K562 (cell line): Measurements from ENCODE around the gene CEL. TPM values are rescaled to one million over a fixed set of nuclear protein-coding genes. Genes with fewer than 3 reads are reported as not detected.

Source experiments
- CBX1 ChIP-seq: sonication (generic); IDR thresholded peaks from 2 replicates; pipeline ENCODE4 v1.6.1; 2016; ENCODE audit warnings: antibody characterized with exemption, low read depth, mild to moderate bottlenecking
- DMBX1 ChIP-seq: fragments of 250-450 bp; sonication (Bioruptor Pico); IDR thresholded peaks from 2 replicates; pipeline ENCODE4 v1.8.0; 2022; ENCODE audit warnings: inconsistent platforms, mild to moderate bottlenecking, moderate library complexity, borderline replicate concordance
- DPF2 ChIP-seq: fragments of 450-650 bp; IDR thresholded peaks from 2 replicates; pipeline ENCODE4 v1.6.1; 2016
- E4F1 ChIP-seq: fragments of 250-450 bp; sonication (Bioruptor Pico); IDR thresholded peaks from 2 replicates; pipeline ENCODE4 v1.5.0; 2021; ENCODE audit warnings: mild to moderate bottlenecking, borderline replicate concordance
- GABPA ChIP-seq: fragments of 200-800 bp; sonication (Bioruptor generic); conservative IDR thresholded peaks from 2 replicates; pipeline ENCODE4 v1.6.1; 2016; ENCODE audit warnings: low read depth, missing genetic modification characterization, missing compliant biosample characterization
- MAFF ChIP-seq: IDR thresholded peaks from 2 replicates; pipeline ENCODE4 v1.6.1; 2012; ENCODE audit warnings: low read length, improper control_type of control experiment
- SMAD3 ChIP-seq: fragments of 450-650 bp; formaldehyde crosslinking; conservative IDR thresholded peaks from 2 replicates; pipeline ENCODE4 v1.4.0; 2020; ENCODE audit warnings: mild to moderate bottlenecking
- TARDBP ChIP-seq: fragments of 450-650 bp; IDR thresholded peaks from 2 replicates; pipeline ENCODE4 v1.6.1; 2016
- polyA plus RNA-seq, 8 experiments: library from polyadenylated mRNA; depleted of rRNA in 4 of 8; stranded (reverse) in 5 of 8; unstranded in 3 of 8; fragments of >200 nt; fragmentation: Nextera tagmentation in 2 of 8; fragmentation: Illumina TruSeq in 1 of 8; extraction: Ambion mirVana in 2 of 8; extraction: Trizol in 1 of 8; gene quantifications; 2 replicates each; pipeline versions ENCODE4 v1.2.1 to v1.2.3, GENCODE V29; 2011 to 2014; ENCODE audit warnings: inconsistent platforms in 1 of 8, missing spikeins in 1 of 8
- total RNA-seq, 7 experiments: library from RNA; depleted of rRNA in 6 of 7; stranded (reverse); fragments of >200 nt in 6 of 7; fragmentation: Illumina TruSeq in 2 of 7; extraction: Trizol in 2 of 7; gene quantifications; 2 replicates each; pipeline versions ENCODE4 v1.2.1 to v1.2.3, GENCODE V29; 2011 to 2021; ENCODE audit warnings: low replicate concordance in 1 of 7
- TF ChIP-seq, protein P1 (sequence below), 2 experiments: IDR thresholded peaks in 1 of 2; conservative IDR thresholded peaks in 1 of 2; 2 replicates each; pipeline ENCODE4 v1.6.1; 2016; ENCODE audit warnings: low read depth in 2 of 2, mild to moderate bottlenecking in 1 of 2, missing compliant biosample characterization in 1 of 2, missing genetic modification characterization in 1 of 2, moderate library complexity in 1 of 2
- TF ChIP-seq, protein P2 (sequence below): fragments of 450-650 bp; IDR thresholded peaks from 2 replicates; pipeline ENCODE4 v1.6.1; 2016; ENCODE audit warnings: mild to moderate bottlenecking, moderate library complexity

The CEL gene
- total and polyA plus RNA-seq, 9 of the 15 experiments (the other 6 are each of a cell fraction or from before 2014, with no cell fraction given), result 0.09 to 3.0 (median 0.51) TPM; not detected in 2

GRCh38 chr9:133103183-133103986, 41.6 kb downstream of the CEL start (continued):
- TF ChIP-seq E4F1 (CRISPR knock-in tag), result no peak
- TF ChIP-seq CBX1, result no peak
- TF ChIP-seq, protein P1, sequence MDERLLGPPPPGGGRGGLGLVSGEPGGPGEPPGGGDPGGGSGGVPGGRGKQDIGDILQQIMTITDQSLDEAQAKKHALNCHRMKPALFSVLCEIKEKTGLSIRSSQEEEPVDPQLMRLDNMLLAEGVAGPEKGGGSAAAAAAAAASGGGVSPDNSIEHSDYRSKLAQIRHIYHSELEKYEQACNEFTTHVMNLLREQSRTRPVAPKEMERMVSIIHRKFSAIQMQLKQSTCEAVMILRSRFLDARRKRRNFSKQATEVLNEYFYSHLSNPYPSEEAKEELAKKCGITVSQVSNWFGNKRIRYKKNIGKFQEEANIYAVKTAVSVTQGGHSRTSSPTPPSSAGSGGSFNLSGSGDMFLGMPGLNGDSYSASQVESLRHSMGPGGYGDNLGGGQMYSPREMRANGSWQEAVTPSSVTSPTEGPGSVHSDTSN (CRISPR knock-in tag; IDR thresholded peaks at IDR 0.05; ENCODE audit: low read depth), result no peak
- TF ChIP-seq, protein P1 (tag; conservative IDR thresholded peaks at IDR 0.05; ENCODE audit: low read depth), result no peak
- TF ChIP-seq TARDBP, result no peak
- TF ChIP-seq, protein P2, sequence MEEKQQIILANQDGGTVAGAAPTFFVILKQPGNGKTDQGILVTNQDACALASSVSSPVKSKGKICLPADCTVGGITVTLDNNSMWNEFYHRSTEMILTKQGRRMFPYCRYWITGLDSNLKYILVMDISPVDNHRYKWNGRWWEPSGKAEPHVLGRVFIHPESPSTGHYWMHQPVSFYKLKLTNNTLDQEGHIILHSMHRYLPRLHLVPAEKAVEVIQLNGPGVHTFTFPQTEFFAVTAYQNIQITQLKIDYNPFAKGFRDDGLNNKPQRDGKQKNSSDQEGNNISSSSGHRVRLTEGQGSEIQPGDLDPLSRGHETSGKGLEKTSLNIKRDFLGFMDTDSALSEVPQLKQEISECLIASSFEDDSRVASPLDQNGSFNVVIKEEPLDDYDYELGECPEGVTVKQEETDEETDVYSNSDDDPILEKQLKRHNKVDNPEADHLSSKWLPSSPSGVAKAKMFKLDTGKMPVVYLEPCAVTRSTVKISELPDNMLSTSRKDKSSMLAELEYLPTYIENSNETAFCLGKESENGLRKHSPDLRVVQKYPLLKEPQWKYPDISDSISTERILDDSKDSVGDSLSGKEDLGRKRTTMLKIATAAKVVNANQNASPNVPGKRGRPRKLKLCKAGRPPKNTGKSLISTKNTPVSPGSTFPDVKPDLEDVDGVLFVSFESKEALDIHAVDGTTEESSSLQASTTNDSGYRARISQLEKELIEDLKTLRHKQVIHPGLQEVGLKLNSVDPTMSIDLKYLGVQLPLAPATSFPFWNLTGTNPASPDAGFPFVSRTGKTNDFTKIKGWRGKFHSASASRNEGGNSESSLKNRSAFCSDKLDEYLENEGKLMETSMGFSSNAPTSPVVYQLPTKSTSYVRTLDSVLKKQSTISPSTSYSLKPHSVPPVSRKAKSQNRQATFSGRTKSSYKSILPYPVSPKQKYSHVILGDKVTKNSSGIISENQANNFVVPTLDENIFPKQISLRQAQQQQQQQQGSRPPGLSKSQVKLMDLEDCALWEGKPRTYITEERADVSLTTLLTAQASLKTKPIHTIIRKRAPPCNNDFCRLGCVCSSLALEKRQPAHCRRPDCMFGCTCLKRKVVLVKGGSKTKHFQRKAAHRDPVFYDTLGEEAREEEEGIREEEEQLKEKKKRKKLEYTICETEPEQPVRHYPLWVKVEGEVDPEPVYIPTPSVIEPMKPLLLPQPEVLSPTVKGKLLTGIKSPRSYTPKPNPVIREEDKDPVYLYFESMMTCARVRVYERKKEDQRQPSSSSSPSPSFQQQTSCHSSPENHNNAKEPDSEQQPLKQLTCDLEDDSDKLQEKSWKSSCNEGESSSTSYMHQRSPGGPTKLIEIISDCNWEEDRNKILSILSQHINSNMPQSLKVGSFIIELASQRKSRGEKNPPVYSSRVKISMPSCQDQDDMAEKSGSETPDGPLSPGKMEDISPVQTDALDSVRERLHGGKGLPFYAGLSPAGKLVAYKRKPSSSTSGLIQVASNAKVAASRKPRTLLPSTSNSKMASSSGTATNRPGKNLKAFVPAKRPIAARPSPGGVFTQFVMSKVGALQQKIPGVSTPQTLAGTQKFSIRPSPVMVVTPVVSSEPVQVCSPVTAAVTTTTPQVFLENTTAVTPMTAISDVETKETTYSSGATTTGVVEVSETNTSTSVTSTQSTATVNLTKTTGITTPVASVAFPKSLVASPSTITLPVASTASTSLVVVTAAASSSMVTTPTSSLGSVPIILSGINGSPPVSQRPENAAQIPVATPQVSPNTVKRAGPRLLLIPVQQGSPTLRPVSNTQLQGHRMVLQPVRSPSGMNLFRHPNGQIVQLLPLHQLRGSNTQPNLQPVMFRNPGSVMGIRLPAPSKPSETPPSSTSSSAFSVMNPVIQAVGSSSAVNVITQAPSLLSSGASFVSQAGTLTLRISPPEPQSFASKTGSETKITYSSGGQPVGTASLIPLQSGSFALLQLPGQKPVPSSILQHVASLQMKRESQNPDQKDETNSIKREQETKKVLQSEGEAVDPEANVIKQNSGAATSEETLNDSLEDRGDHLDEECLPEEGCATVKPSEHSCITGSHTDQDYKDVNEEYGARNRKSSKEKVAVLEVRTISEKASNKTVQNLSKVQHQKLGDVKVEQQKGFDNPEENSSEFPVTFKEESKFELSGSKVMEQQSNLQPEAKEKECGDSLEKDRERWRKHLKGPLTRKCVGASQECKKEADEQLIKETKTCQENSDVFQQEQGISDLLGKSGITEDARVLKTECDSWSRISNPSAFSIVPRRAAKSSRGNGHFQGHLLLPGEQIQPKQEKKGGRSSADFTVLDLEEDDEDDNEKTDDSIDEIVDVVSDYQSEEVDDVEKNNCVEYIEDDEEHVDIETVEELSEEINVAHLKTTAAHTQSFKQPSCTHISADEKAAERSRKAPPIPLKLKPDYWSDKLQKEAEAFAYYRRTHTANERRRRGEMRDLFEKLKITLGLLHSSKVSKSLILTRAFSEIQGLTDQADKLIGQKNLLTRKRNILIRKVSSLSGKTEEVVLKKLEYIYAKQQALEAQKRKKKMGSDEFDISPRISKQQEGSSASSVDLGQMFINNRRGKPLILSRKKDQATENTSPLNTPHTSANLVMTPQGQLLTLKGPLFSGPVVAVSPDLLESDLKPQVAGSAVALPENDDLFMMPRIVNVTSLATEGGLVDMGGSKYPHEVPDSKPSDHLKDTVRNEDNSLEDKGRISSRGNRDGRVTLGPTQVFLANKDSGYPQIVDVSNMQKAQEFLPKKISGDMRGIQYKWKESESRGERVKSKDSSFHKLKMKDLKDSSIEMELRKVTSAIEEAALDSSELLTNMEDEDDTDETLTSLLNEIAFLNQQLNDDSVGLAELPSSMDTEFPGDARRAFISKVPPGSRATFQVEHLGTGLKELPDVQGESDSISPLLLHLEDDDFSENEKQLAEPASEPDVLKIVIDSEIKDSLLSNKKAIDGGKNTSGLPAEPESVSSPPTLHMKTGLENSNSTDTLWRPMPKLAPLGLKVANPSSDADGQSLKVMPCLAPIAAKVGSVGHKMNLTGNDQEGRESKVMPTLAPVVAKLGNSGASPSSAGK, result no peak
- TF ChIP-seq SMAD3, result no peak
- no peak for TF ChIP-seq DPF2
- no peak for TF ChIP-seq GABPA (tag)
- no peak for TF ChIP-seq MAFF
- TF ChIP-seq DMBX1 (CRISPR knock-in tag), result no peak
